ENCODE measurements around the gene HOXB7.

HOXB7 gene

DNA sequence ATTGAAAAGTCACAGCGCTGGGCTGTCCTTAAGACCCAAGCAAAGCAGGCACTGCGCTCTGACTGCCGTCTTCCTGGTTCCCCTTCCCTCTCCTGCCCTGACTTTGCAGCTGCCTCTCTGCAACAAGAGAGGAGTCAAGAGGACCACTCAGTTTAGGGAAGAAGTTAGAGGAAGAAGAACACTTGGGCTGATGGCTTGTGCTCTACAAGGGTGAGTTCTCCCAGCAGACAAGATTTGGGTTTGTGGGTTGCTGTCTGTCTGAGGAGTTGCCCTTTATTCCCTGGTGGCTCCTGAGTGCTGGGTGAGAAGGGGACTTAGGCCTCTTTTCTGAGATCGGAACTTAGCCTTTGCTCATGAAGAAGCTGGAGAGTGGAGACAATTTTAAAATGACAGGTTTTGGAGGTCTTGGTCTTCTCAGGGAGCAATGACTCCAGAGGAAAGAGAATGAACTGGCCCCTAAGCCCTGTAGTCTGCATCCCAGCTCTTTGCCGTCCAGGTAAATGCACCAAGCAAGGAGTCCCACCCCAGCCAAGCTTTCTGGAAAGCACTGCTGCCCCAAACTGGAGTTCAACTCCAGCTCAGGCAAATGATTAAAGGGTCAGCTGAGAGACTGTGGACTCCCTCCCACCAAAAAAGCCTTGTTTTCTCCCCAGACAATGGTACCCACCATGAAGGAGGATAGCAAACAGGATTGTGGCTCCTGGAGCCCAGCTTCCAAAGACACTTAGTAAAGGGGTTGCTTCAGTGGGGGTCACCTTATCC lies 18.0 kb upstream of the HOXB7 start:
- H3K27me3 Mint-ChIP-seq (ENCODE audit: low read depth), result peaks cover 100% of the 10 kb centered on the region
- H3K4me3 Mint-ChIP-seq, result peak overlapping the region; percentile 66 to 75 (median 70)
- no peaks in the 10 kb centered on the region for H3K36me3 Mint-ChIP-seq (ENCODE audit: low read depth)

GRCh38 chr17:48627623-48628521 lies 17.1 kb upstream of the HOXB7 start:
- H3K4me3 Mint-ChIP-seq, result peak overlapping the region; percentile 66 to 75 (median 70)
- peaks cover 2% of the 10 kb centered on the region for H3K9me3 Mint-ChIP-seq
- H3K4me1 Mint-ChIP-seq, result peaks cover 30% of the 10 kb centered on the region
- no peaks in the 10 kb centered on the region for H3K36me3 Mint-ChIP-seq (ENCODE audit: low read depth)
- peaks cover 100% of the 10 kb centered on the region for H3K27me3 Mint-ChIP-seq (ENCODE audit: low read depth)
- TF ChIP-seq, protein P1, sequence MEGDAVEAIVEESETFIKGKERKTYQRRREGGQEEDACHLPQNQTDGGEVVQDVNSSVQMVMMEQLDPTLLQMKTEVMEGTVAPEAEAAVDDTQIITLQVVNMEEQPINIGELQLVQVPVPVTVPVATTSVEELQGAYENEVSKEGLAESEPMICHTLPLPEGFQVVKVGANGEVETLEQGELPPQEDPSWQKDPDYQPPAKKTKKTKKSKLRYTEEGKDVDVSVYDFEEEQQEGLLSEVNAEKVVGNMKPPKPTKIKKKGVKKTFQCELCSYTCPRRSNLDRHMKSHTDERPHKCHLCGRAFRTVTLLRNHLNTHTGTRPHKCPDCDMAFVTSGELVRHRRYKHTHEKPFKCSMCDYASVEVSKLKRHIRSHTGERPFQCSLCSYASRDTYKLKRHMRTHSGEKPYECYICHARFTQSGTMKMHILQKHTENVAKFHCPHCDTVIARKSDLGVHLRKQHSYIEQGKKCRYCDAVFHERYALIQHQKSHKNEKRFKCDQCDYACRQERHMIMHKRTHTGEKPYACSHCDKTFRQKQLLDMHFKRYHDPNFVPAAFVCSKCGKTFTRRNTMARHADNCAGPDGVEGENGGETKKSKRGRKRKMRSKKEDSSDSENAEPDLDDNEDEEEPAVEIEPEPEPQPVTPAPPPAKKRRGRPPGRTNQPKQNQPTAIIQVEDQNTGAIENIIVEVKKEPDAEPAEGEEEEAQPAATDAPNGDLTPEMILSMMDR (IDR thresholded peaks at IDR 0.05; ENCODE audit: unreplicated experiment in 3 of 3), result no peak
- peak overlapping the region in 1 of 3 experiments; percentile 35 for H3K27ac Mint-ChIP-seq

More for the DNA sequence above, 18.0 kb upstream of the HOXB7 start:
- TF ChIP-seq, protein P1 (IDR thresholded peaks at IDR 0.05; ENCODE audit: unreplicated experiment in 3 of 3), result no peak
- H3K9me3 Mint-ChIP-seq, result peaks cover 3% of the 10 kb centered on the region
- H3K4me1 Mint-ChIP-seq, result peaks cover 32% of the 10 kb centered on the region
- peak overlapping the region in 1 of 3 experiments; percentile 21 for H3K27ac Mint-ChIP-seq

DNA sequence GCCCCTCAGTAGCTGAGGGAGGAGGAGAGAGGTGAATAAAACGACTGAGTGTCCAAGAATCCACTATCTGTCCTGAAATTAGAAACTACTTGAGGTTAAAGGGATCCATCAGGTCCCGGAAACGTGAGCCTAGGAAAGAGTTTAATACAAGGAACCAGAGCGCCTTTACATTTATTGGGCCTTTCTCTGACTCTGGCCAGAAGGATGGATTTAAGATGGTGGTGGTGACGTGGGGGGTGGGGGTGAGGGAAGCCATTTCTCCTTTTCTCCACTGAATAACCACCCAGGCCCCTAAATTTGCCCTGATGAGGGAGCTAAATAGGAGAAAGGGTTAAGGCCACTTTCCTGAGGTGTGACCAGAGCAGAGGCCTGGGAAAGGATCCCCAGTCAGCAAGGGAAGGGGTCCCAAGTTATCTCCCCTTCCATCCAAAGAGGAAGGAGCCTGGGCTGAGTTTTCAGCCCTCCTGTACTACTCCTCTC lies 16.3 kb upstream of the HOXB7 start:
- Mint-ChIP-seq H3K9me3 (no peaks in the 10 kb centered on the region), H3K27ac (peak overlapping the region; percentile 49 to 93 (median 76)), H3K4me1 (peaks cover 26% of the 10 kb centered on the region), H3K27me3 (ENCODE audit: low read depth) (peaks cover 100% of the 10 kb centered on the region), H3K36me3 (ENCODE audit: low read depth) (no peaks in the 10 kb centered on the region), H3K4me3 (peak overlapping the region; percentile 86 to 95 (median 93))
- TF ChIP-seq, protein P1 (IDR thresholded peaks at IDR 0.05; ENCODE audit: unreplicated experiment in 3 of 3), result no peak

DNA sequence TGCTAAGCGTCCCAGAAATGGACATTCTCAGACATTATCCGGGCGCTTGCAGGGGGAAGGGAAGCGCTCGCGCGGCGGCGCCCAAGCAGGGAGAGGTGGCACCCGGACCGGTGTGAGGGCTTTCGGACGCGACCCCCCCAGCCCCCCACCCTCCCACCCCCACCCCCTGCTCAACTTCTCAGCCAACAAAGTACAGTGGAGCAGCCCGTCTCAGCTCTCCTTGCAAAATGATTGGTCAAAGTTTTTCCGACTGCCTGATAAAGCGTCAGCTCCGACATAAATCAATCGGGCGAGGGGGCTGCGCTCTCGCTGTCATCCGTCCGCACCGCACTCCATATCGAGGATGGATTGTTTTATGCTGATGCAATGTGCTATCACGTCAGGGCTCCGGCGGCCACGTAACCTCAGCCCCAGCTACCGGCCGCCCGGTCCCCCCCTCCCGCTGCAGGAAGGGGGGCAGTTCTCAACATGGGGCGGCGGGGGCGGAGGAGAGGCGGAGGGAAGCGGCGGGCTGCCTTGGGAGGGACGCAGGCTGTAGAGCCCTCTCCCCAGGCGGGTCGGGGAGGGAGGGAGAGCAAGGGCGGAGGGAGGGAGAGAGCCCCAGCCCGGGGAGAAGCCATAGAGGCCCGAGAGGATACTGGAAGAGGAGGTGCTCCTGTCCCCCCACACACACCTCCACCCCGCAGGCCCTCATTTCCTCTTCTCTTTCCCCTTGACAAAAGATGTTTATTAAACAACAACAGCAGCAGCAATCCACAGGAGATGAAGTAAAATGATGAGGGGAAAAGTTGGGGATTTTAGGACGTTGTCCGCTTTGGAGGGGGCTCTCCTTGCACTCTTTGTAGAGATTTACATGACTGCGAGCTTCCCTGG lies 15.7 kb upstream of the HOXB7 start, which contains the start of gene HOXB9:
TSS of gene HOXB9 (minus strand) at position 114 of the 873 bp plus-strand sequence. CDS start at position 25, 89 bp downstream.
- peaks cover 26% of the 10 kb centered on the region for H3K4me1 Mint-ChIP-seq
- peak within 1 kb of the TSS; percentile 87 to 95 (median 93) for H3K4me3 Mint-ChIP-seq
- peaks cover 100% of the 10 kb centered on the region for H3K27me3 Mint-ChIP-seq (ENCODE audit: low read depth)
- H3K9me3 Mint-ChIP-seq, result no peaks in the 10 kb centered on the region
- H3K36me3 Mint-ChIP-seq (ENCODE audit: low read depth), result no peaks in the 10 kb centered on the region
- TF ChIP-seq, protein P1 (IDR thresholded peaks at IDR 0.05; ENCODE audit: unreplicated experiment in 3 of 3), result no peak
- H3K27ac Mint-ChIP-seq, result peak within 1 kb of the TSS; percentile 76 to 93 (median 80)

- Mint-ChIP-seq H3K4me3 (peak overlapping the region; percentile 87 to 95 (median 93)), H3K36me3 (ENCODE audit: low read depth) (no peaks in the 10 kb centered on the region), H3K27ac (peak overlapping the region; percentile 69 to 93 (median 76)), H3K27me3 (ENCODE audit: low read depth) (peaks cover 100% of the 10 kb centered on the region), H3K9me3 (no peaks in the 10 kb centered on the region), H3K4me1 (peaks cover 34% of the 10 kb centered on the region)
- TF ChIP-seq, protein P1 (IDR thresholded peaks at IDR 0.05; ENCODE audit: unreplicated experiment in 3 of 3), result no peak
These were observed 14.9 kb upstream of the HOXB7 start for GRCh38 chr17:48625495-48626244.
